ENCODE results near the gene MDM1. TPM values are rescaled to one million over a fixed set of nuclear protein-coding genes. Genes with fewer than 3 reads are reported as not detected.

MDM1 gene
- total RNA-seq, 1 donor from 2014 or later = 21.4 TPM

DNA sequence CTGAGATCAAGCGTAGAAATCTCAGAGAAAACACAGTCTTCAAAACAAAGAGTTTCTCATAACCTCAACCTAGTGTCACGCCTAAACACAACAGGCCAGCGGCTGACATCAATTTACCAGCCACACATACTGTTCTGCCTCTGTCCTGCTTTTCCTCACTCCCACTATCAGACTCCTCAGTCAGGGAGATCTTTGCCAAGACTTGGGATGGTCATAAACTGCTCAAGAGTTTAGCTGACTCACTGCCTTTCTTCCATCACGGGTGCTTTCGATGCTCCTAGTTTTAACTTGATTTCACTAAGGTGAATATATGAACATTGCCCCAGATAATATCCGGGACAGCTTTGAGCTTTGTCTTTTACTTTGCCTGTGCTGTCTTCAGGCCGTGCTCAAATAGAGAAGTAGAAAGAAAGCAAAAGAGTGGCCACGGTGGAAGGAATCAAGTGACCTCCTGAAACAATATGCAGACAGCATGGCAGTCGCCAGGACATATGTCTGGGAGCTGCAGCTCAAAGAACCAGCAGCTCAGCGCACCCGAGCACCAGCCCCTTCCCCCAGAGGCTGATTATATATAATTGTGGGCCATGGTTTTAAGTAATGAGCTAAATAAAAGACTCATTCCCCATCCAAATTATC is 12.1 kb downstream of the MDM1 start:
- TF ChIP-seq, protein P1, sequence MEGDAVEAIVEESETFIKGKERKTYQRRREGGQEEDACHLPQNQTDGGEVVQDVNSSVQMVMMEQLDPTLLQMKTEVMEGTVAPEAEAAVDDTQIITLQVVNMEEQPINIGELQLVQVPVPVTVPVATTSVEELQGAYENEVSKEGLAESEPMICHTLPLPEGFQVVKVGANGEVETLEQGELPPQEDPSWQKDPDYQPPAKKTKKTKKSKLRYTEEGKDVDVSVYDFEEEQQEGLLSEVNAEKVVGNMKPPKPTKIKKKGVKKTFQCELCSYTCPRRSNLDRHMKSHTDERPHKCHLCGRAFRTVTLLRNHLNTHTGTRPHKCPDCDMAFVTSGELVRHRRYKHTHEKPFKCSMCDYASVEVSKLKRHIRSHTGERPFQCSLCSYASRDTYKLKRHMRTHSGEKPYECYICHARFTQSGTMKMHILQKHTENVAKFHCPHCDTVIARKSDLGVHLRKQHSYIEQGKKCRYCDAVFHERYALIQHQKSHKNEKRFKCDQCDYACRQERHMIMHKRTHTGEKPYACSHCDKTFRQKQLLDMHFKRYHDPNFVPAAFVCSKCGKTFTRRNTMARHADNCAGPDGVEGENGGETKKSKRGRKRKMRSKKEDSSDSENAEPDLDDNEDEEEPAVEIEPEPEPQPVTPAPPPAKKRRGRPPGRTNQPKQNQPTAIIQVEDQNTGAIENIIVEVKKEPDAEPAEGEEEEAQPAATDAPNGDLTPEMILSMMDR (IDR thresholded peaks at IDR 0.05; ENCODE audit: unreplicated experiment) = no peak
- H3K9me3 Mint-ChIP-seq = no peaks in the 10 kb centered on the region
- no peak overlapping the region for H3K4me3 Mint-ChIP-seq
- H3K36me3 Mint-ChIP-seq = peaks cover 4% of the 10 kb centered on the region
- no peaks in the 10 kb centered on the region for H3K27me3 Mint-ChIP-seq (ENCODE audit: low read depth)
- no peak for DNase-seq (ENCODE audit: low spot score in 2 of 2, unreplicated experiment in 2 of 2)
- H3K4me1 Mint-ChIP-seq = peaks cover 14% of the 10 kb centered on the region
- H3K27ac Mint-ChIP-seq = peak overlapping the region; percentile 45

DNA sequence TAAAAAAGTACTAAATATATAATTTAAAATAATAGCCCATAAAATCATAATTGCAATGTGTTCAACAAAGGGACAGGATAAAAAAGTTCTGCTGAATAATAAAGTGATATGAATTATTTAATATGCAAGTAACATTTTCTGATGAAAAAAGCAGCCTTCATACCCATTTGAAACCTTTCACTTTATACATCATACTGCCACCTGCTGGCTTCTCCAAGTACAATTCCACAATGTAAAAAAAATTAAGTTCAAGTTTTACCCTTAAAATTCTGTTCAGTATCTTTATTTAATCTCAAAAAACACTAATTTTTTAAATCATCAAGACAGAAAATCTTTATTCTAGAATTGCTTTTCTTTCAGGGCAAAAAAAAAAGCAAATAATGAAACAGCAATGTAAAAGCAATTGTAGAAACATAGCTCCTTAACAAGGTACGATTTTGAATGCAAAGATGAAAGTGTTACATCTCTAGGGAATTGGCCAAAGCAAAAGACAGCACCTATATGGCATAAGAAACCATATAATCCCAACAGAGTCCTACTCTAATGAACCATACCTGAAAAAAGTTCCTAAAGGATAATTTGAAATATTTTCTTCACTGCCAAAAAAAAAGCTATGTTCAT is 15.0 kb downstream of the MDM1 start:
- DNase-seq (ENCODE audit: low spot score in 2 of 2, unreplicated experiment in 2 of 2) = no peak
- Mint-ChIP-seq H3K27me3 (ENCODE audit: low read depth) (no peaks in the 10 kb centered on the region), H3K4me1 (peaks cover 6% of the 10 kb centered on the region), H3K4me3 (no peak overlapping the region), H3K9me3 (no peaks in the 10 kb centered on the region), H3K36me3 (peaks cover 7% of the 10 kb centered on the region), H3K27ac (no peak overlapping the region)
- TF ChIP-seq, protein P1 (IDR thresholded peaks at IDR 0.05; ENCODE audit: unreplicated experiment) = peak; percentile 80

DNA sequence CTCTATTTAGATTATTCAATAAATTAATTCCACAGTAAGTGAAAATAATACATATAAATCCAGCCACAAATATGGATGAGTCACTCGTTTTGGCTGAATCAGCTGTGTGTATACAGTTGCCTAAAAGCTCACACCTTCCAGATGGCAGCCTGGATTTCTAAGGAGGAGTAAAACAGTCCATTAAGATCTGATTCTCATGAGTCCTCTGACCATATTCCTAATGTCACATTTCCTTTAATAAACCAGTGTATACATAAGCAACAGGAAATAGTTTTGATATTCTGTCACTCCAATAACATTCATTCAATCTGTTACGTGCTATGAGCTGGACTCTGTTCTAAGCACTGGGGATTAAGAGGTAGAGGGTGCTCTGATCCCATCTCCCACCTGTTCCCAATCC is 21.8 kb downstream of the MDM1 start:
- peaks cover 7% of the 10 kb centered on the region for H3K9me3 Mint-ChIP-seq
- DNase-seq (ENCODE audit: low spot score in 2 of 2, unreplicated experiment in 2 of 2) = no peak
- H3K27ac Mint-ChIP-seq = no peak overlapping the region
- H3K4me1 Mint-ChIP-seq = no peaks in the 10 kb centered on the region
- no peak overlapping the region for H3K4me3 Mint-ChIP-seq
- no peaks in the 10 kb centered on the region for H3K27me3 Mint-ChIP-seq (ENCODE audit: low read depth)
- TF ChIP-seq, protein P1 (IDR thresholded peaks at IDR 0.05; ENCODE audit: unreplicated experiment) = no peak
- peaks cover 35% of the 10 kb centered on the region for H3K36me3 Mint-ChIP-seq

DNA sequence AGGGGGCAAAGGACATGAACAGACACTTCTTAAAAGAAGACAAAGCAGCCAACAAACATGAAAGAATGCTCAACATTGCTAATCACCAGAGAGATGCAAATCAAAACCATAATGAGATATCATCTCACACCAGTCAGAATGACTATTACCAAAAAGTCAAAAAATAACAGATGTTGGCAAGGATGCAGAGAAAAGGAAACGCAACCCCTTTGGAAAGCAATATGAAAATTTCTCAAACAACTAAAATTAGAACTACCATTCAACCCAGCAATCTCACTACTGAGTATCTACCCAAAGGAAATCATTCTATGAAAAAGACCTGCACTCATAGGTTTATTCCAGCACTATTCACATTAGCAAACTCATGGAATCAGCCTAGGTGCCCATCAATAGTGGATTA is 25.6 kb downstream of the MDM1 start:
- TF ChIP-seq, protein P1 (IDR thresholded peaks at IDR 0.05; ENCODE audit: unreplicated experiment) = no peak
- H3K36me3 Mint-ChIP-seq = peaks cover 46% of the 10 kb centered on the region
- H3K9me3 Mint-ChIP-seq = peaks cover 7% of the 10 kb centered on the region
- H3K27ac Mint-ChIP-seq = no peak overlapping the region
- H3K4me3 Mint-ChIP-seq = no peak overlapping the region
- H3K4me1 Mint-ChIP-seq = no peaks in the 10 kb centered on the region
- no peaks in the 10 kb centered on the region for H3K27me3 Mint-ChIP-seq (ENCODE audit: low read depth)
- no peak for DNase-seq (ENCODE audit: low spot score in 2 of 2, unreplicated experiment in 2 of 2)

DNA sequence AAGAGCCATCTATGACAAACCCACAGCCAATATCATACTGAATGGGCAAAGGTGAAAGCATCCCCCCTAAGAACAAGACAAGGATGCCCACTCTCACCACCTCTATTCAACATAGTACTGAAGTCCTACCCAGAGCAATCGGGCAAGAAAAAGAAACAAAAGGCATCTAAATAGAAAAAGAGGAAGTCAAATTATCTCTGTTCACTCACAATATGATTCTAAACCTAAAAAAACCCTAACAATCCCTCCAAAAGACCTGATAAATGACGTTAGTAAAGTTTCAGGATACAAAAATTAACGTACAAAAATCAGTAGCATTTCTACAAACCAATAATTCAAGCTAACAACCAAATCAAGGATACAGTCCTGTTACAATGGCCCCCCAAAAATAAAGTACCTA is 26.9 kb downstream of the MDM1 start:
- Mint-ChIP-seq H3K9me3 (peaks cover 19% of the 10 kb centered on the region), H3K4me1 (no peaks in the 10 kb centered on the region), H3K27me3 (ENCODE audit: low read depth) (no peaks in the 10 kb centered on the region), H3K4me3 (no peak overlapping the region), H3K36me3 (peaks cover 59% of the 10 kb centered on the region), H3K27ac (no peak overlapping the region)
- no peak for DNase-seq (ENCODE audit: low spot score in 2 of 2, unreplicated experiment in 2 of 2)
- TF ChIP-seq, protein P1 (IDR thresholded peaks at IDR 0.05; ENCODE audit: unreplicated experiment) = no peak
